Osteocyte (in vitro differentiated cells): ENCODE results near the gene MRPL19. TPM values are rescaled to one million over a fixed set of nuclear protein-coding genes. Genes with fewer than 3 reads are reported as not detected.

Experiments
- DNase-seq: peaks from one replicate; pipeline ENCODE4 v3.0.0; 2021; ENCODE audit warnings: mixed read lengths; ENCODE audit not compliant: unreplicated experiment; ENCODE audit errors: extremely low spot score
- H3K27ac Mint-ChIP-seq: one replicate; pipeline ENCODE4 v1.8.0; 2021; ENCODE audit warnings: mild to moderate bottlenecking, mixed read lengths; ENCODE audit not compliant: unreplicated experiment
- H3K27me3 Mint-ChIP-seq: one replicate; pipeline ENCODE4 v1.8.0; 2021; ENCODE audit warnings: mixed read lengths; ENCODE audit not compliant: unreplicated experiment
- H3K36me3 Mint-ChIP-seq: one replicate; pipeline ENCODE4 v1.8.0; 2021; ENCODE audit warnings: mixed read lengths; ENCODE audit not compliant: unreplicated experiment
- H3K4me1 Mint-ChIP-seq: one replicate; pipeline ENCODE4 v1.8.0; 2021; ENCODE audit warnings: mixed read lengths; ENCODE audit not compliant: unreplicated experiment
- H3K4me3 Mint-ChIP-seq: one replicate; pipeline ENCODE4 v1.8.0; 2021; ENCODE audit warnings: mild to moderate bottlenecking, moderate library complexity, mixed read lengths; ENCODE audit not compliant: unreplicated experiment
- H3K9me3 Mint-ChIP-seq: one replicate; pipeline ENCODE4 v1.8.0; 2021; ENCODE audit warnings: mixed read lengths; ENCODE audit not compliant: unreplicated experiment
- CTCF ChIP-seq: fragments of 200-600 bp; sonication (generic); IDR thresholded peaks from 2 replicates; pipeline ENCODE4 v1.5.0; 2021; ENCODE audit warnings: antibody characterized with exemption, mild to moderate bottlenecking, moderate library complexity
- total RNA-seq: library from RNA; stranded (reverse); gene quantifications from 2 replicates; pipeline ENCODE4 v1.2.1, GENCODE V29; 2021

MRPL19 gene
- total RNA-seq, 1 donor from 2014 or later: 46.6 TPM

- Mint-ChIP-seq H3K4me3 (no peak overlapping the region), H3K36me3 (peaks cover 2% of the 10 kb centered on the region), H3K4me1 (no peaks in the 10 kb centered on the region), H3K27me3 (peaks cover 48% of the 10 kb centered on the region), H3K27ac (no peak overlapping the region), H3K9me3 (no peaks in the 10 kb centered on the region)
- no peak for DNase-seq
- no peak for TF ChIP-seq CTCF
Observed at GRCh38 chr2:75719616-75720015, 73.0 kb downstream of the MRPL19 start.

- peaks cover 2% of the 10 kb centered on the region for H3K36me3 Mint-ChIP-seq
- no peaks in the 10 kb centered on the region for H3K4me1 Mint-ChIP-seq
Observed at GRCh38 chr2:75720525-75720924, 73.9 kb downstream of the MRPL19 start.

GRCh38 chr2:75722687-75723086, 76.1 kb downstream of the MRPL19 start:
- Mint-ChIP-seq H3K9me3 (no peaks in the 10 kb centered on the region), H3K4me3 (no peak overlapping the region), H3K36me3 (peaks cover 2% of the 10 kb centered on the region), H3K4me1 (no peaks in the 10 kb centered on the region), H3K27me3 (peaks cover 56% of the 10 kb centered on the region), H3K27ac (no peak overlapping the region)
- no peak for TF ChIP-seq CTCF
- DNase-seq: no peak

More at GRCh38 chr2:75720525-75720924, 73.9 kb downstream of the MRPL19 start:
- Mint-ChIP-seq H3K4me3 (no peak overlapping the region), H3K27me3 (peaks cover 42% of the 10 kb centered on the region), H3K27ac (no peak overlapping the region), H3K9me3 (no peaks in the 10 kb centered on the region)
- DNase-seq: no peak
- TF ChIP-seq CTCF: no peak

GRCh38 chr2:75728614-75729419, 82.2 kb downstream of the MRPL19 start:
- Mint-ChIP-seq H3K36me3 (no peaks in the 10 kb centered on the region), H3K27me3 (peaks cover 59% of the 10 kb centered on the region), H3K9me3 (no peaks in the 10 kb centered on the region), H3K4me1 (no peaks in the 10 kb centered on the region), H3K27ac (no peak overlapping the region), H3K4me3 (no peak overlapping the region)
- DNase-seq: no peak
- TF ChIP-seq CTCF: no peak

GRCh38 chr2:75729861-75730260, 83.3 kb downstream of the MRPL19 start:
- H3K27me3 Mint-ChIP-seq: peaks cover 64% of the 10 kb centered on the region
- TF ChIP-seq CTCF: peak; percentile 39
- no peaks in the 10 kb centered on the region for H3K9me3 Mint-ChIP-seq
- H3K4me3 Mint-ChIP-seq: no peak overlapping the region
- DNase-seq: no peak
- no peaks in the 10 kb centered on the region for H3K36me3 Mint-ChIP-seq
- no peak overlapping the region for H3K27ac Mint-ChIP-seq
- no peaks in the 10 kb centered on the region for H3K4me1 Mint-ChIP-seq
